ENCODE measurements around the gene PTGER2. TPM values are rescaled to one million over a fixed set of nuclear protein-coding genes. Genes with fewer than 3 reads are reported as not detected.

PTGER2 gene
- polyA plus RNA-seq, 1 donor from 2014 or later, result not detected

DNA sequence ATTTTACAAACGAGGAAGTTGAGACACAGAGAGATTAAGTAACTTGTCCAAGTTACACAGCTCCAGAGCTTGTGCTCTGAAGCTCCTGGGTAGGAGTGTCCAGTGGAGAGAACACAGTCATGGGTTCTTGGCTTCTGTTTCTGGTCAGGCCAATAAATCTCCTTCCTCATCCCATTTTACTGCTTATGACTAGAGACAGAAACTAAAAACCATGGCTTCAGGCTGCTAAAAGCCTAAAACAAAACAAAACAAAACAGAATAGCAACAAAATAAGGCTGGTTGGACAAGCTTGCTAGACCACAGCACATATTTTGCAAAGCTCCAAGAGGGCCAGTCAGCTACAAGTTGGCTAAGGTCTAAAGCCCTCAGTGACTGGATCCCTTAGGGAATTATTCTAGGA lies 49.8 kb downstream of the PTGER2 start:
- H3K9me2 ChIP-seq (ENCODE audit: insufficient read depth, low read length), result no peaks in the 10 kb centered on the region
- no peak overlapping the region for H3K9ac ChIP-seq (ENCODE audit: low read length)
- no peak overlapping the region for H3K27ac ChIP-seq (ENCODE audit: low read length)
- no peaks in the 10 kb centered on the region for H3K27me3 ChIP-seq (ENCODE audit: insufficient read depth, low read depth, low read length)
- no peaks in the 10 kb centered on the region for H3K79me2 ChIP-seq (replicated peaks; ENCODE audit: insufficient read depth, low read length)
- no peak overlapping the region for H3K4me2 ChIP-seq (ENCODE audit: low read length)
- no peak overlapping the region for H2AFZ ChIP-seq (ENCODE audit: low read depth, low read length)
- no peaks in the 10 kb centered on the region for H3F3A ChIP-seq (ENCODE audit: insufficient read depth, low read length, poor library complexity, severe bottlenecking)
- H4K20me1 ChIP-seq (ENCODE audit: insufficient read depth), result no peaks in the 10 kb centered on the region
- no peaks in the 10 kb centered on the region for H3K9me3 ChIP-seq (ENCODE audit: low read length)
- TF ChIP-seq POLR2AphosphoS5 (IDR thresholded peaks at IDR 0.05), result no peak
- TF ChIP-seq TAF1 (IDR thresholded peaks at IDR 0.05; ENCODE audit: low read depth), result no peak
- no peak for TF ChIP-seq SMC3 (conservative IDR thresholded peaks at IDR 0.05; ENCODE audit: poor library complexity)
- TF ChIP-seq EZH2 (IDR thresholded peaks at IDR 0.05; ENCODE audit: borderline replicate concordance, insufficient read depth, low read length, poor library complexity, severe bottlenecking), result no peak
- TF ChIP-seq EP300 (conservative IDR thresholded peaks at IDR 0.05; ENCODE audit: poor library complexity, severe bottlenecking), result no peak
- TF ChIP-seq MXI1 (conservative IDR thresholded peaks at IDR 0.05; ENCODE audit: poor library complexity, severe bottlenecking), result no peak
- no peak for TF ChIP-seq RAD21 (conservative IDR thresholded peaks at IDR 0.05)
- no peak for TF ChIP-seq REST (IDR thresholded peaks at IDR 0.05; ENCODE audit: borderline replicate concordance)
- TF ChIP-seq CTCF (IDR thresholded peaks at IDR 0.05; ENCODE audit: poor library complexity, severe bottlenecking), result no peak
- no peaks in the 10 kb centered on the region for H3K36me3 ChIP-seq (ENCODE audit: insufficient read depth, low read length)
- no peak overlapping the region for H3K4me3 ChIP-seq (ENCODE audit: low read length)

GRCh38 chr14:52365071-52365470 lies 51.0 kb downstream of the PTGER2 start:
- no peak overlapping the region for H3K4me2 ChIP-seq (ENCODE audit: low read length)
- H3K4me3 ChIP-seq (ENCODE audit: low read length), result no peak overlapping the region
- TF ChIP-seq MXI1 (conservative IDR thresholded peaks at IDR 0.05; ENCODE audit: poor library complexity, severe bottlenecking) (no peak), SMC3 (conservative IDR thresholded peaks at IDR 0.05; ENCODE audit: poor library complexity) (no peak), CTCF (IDR thresholded peaks at IDR 0.05; ENCODE audit: poor library complexity, severe bottlenecking) (no peak), POLR2AphosphoS5 (IDR thresholded peaks at IDR 0.05) (no peak), REST (IDR thresholded peaks at IDR 0.05; ENCODE audit: borderline replicate concordance) (no peak), EP300 (conservative IDR thresholded peaks at IDR 0.05; ENCODE audit: poor library complexity, severe bottlenecking) (no peak), EZH2 (IDR thresholded peaks at IDR 0.05; ENCODE audit: borderline replicate concordance, insufficient read depth, low read length, poor library complexity, severe bottlenecking) (no peak), RAD21 (conservative IDR thresholded peaks at IDR 0.05) (no peak), TAF1 (IDR thresholded peaks at IDR 0.05; ENCODE audit: low read depth) (no peak)
- H3K9ac ChIP-seq (ENCODE audit: low read length), result no peak overlapping the region
- H3K36me3 ChIP-seq (ENCODE audit: insufficient read depth, low read length), result no peaks in the 10 kb centered on the region
- H3F3A ChIP-seq (ENCODE audit: insufficient read depth, low read length, poor library complexity, severe bottlenecking), result no peaks in the 10 kb centered on the region
- H3K79me2 ChIP-seq (replicated peaks; ENCODE audit: insufficient read depth, low read length), result no peaks in the 10 kb centered on the region
- no peak overlapping the region for H3K27ac ChIP-seq (ENCODE audit: low read length)
- no peak overlapping the region for H2AFZ ChIP-seq (ENCODE audit: low read depth, low read length)
- no peaks in the 10 kb centered on the region for H4K20me1 ChIP-seq (ENCODE audit: insufficient read depth)
- H3K9me2 ChIP-seq (ENCODE audit: insufficient read depth, low read length), result no peaks in the 10 kb centered on the region
- H3K27me3 ChIP-seq (ENCODE audit: insufficient read depth, low read depth, low read length), result no peaks in the 10 kb centered on the region
- no peaks in the 10 kb centered on the region for H3K9me3 ChIP-seq (ENCODE audit: low read length)

Measured in neural cell (in vitro differentiated cells).